OCI-LY3 (cell line): ENCODE data around the gene WDR46.

Source experiments
- H2AFZ ChIP-seq: fragments of 200-600, 300-600 bp; shearing (Covaris generic); 2 replicates; pipeline ENCODE4 v1.6.0; 2014; ENCODE audit warnings: antibody characterized with exemption, low read depth, low read length
- H3K27ac ChIP-seq: fragments of 200-600, 300-600 bp; sonication (generic); 2 replicates; pipeline ENCODE4 v1.5.1; 2014; ENCODE audit warnings: mild to moderate bottlenecking, low read length, moderate library complexity, mixed read lengths
- H3K27me3 ChIP-seq: fragments of 200-600, 300-600 bp; sonication (generic); 2 replicates; pipeline ENCODE4 v1.6.1; 2014; ENCODE audit warnings: low read depth, low read length, mixed read lengths
- H3K36me3 ChIP-seq: fragments of 200-600, 300-600 bp; sonication (generic); replicated peaks from 2 replicates; pipeline ENCODE3; 2014; ENCODE audit warnings: low read depth, low read length, mixed read lengths
- H3K4me1 ChIP-seq: fragments of 300-600, 200-600 bp; sonication (generic); 2 replicates; pipeline ENCODE4 v1.6.1; 2014; ENCODE audit warnings: low read length, mixed read lengths
- H3K4me2 ChIP-seq: fragments of 200-600, 300-600 bp; sonication (generic); 2 replicates; pipeline ENCODE4 v1.6.1; 2014; ENCODE audit warnings: low read length, mixed read lengths
- H3K4me3 ChIP-seq: fragments of 300-600, 200-600 bp; sonication (generic); 2 replicates; pipeline ENCODE4 v1.5.1; 2014; ENCODE audit warnings: antibody characterized with exemption, mild to moderate bottlenecking, low read length, moderate library complexity
- H3K79me2 ChIP-seq: fragments of 300-600, 200-600 bp; shearing (Covaris generic); 2 replicates; pipeline ENCODE4 v1.6.1; 2014; ENCODE audit warnings: mild to moderate bottlenecking, low read length, mixed read lengths
- H3K9ac ChIP-seq: fragments of 300-600, 200-600 bp; shearing (Covaris generic); 2 replicates; pipeline ENCODE4 v1.6.0; 2014; ENCODE audit warnings: mild to moderate bottlenecking, low read length, moderate library complexity
- H3K9me3 ChIP-seq: fragments of 200-600, 300-600 bp; shearing (Covaris generic); 2 replicates; pipeline ENCODE4 v1.6.1; 2014; ENCODE audit warnings: low read length, mixed read lengths; ENCODE audit not compliant: insufficient read depth
- H4K20me1 ChIP-seq: fragments of 200-600, 300-600 bp; sonication (generic); 2 replicates; pipeline ENCODE4 v1.6.1; 2016; ENCODE audit warnings: low read length, mixed read lengths; ENCODE audit not compliant: insufficient read depth
- CTCF ChIP-seq: fragments of 200-600, 300-600 bp; sonication (generic); IDR thresholded peaks from 2 replicates; pipeline ENCODE4 v1.5.1; 2014; ENCODE audit warnings: antibody characterized with exemption, low read length, low read depth
- EZH2phosphoT487 ChIP-seq: fragments of 200-600 bp; shearing (Covaris generic); IDR thresholded peaks from 2 replicates; pipeline ENCODE4 v1.6.1; 2018; ENCODE audit warnings: antibody characterized with exemption, mixed run types, low read depth

WDR46 gene

DNA sequence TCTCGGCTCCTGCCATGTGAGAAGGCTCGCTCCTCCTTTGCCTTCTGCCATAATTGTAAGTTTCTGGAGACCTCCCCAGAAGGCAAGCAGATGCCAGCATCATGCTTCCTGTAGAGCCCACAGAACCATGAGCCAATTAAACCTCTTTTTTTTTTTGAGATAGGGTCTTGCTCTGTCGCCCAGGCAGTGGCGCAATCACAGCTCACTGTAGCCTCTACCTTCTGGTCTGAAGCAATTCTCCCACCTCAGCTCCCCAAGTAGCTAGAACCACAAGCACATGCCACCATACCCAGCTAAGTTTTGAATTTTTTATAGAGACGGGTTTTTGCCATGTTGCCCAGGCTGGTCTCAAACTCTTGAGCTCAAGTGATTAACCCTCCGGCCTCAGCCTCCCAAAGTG is 52.2 kb downstream of the WDR46 start:
- Histone ChIP-seq H3K36me3 (no peaks in the 10 kb centered on the region), H3K27ac (no peak overlapping the region), H3K27me3 (no peaks in the 10 kb centered on the region; the same call in 1 of the 2 replicates)

GRCh38 chr6:33236328-33236727 is 52.7 kb downstream of the WDR46 start:
- no peaks in the 10 kb centered on the region for H3K36me3 ChIP-seq
- TF ChIP-seq EZH2phosphoT487 (no peak), CTCF (no peak)
- H4K20me1 ChIP-seq: no peaks in the 10 kb centered on the region
- no peak overlapping the region for H3K27ac ChIP-seq
- H3K79me2 ChIP-seq: no peaks in the 10 kb centered on the region
- no peaks in the 10 kb centered on the region for H3K9me3 ChIP-seq
- H3K9ac ChIP-seq: no peak overlapping the region
- H3K27me3 ChIP-seq: no peaks in the 10 kb centered on the region; the same call in 1 of the 2 replicates
- H3K4me1 ChIP-seq: peaks cover 3% of the 10 kb centered on the region
- no peak overlapping the region for H3K4me3 ChIP-seq
- H2AFZ ChIP-seq: no peak overlapping the region
- H3K4me2 ChIP-seq: no peak overlapping the region

More for the DNA sequence above, 52.2 kb downstream of the WDR46 start:
- no peaks in the 10 kb centered on the region for H3K9me3 ChIP-seq
- no peak overlapping the region for H3K9ac ChIP-seq
- TF ChIP-seq EZH2phosphoT487: no peak
- no peak for TF ChIP-seq CTCF
- H3K4me1 ChIP-seq: peaks cover 1% of the 10 kb centered on the region; the same call in 1 of the 2 replicates
- no peak overlapping the region for H2AFZ ChIP-seq
- H3K79me2 ChIP-seq: no peaks in the 10 kb centered on the region
- no peak overlapping the region for H3K4me2 ChIP-seq
- H4K20me1 ChIP-seq: no peaks in the 10 kb centered on the region
- H3K4me3 ChIP-seq: no peak overlapping the region

DNA sequence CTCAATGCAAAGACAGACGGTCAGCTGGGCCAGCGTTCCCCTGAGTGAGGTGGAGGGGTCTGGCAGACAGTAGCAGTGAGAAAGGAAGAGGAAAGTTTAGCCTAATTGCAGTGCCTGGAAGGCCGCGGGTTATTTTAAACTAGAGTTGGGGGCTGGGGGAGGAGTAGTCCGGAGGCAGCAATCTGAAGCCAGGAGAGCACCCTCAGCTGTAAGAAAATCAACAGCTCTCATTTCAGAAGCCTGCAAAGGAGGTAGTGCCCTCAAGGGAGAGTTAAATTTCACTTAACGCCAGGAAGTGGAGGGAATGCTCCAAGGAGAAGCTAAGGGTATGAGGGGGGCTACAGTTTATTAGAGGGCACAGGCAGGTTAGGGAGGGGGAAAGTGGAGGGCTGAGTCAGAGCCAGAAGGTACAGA is 53.8 kb downstream of the WDR46 start:
- Histone ChIP-seq H3K9ac (no peak overlapping the region), H3K27me3 (no peaks in the 10 kb centered on the region; the same call in 1 of the 2 replicates), H3K4me1 (peaks cover 10% of the 10 kb centered on the region)

More for the DNA sequence above, 53.8 kb downstream of the WDR46 start:
- H3K4me3 ChIP-seq: no peak overlapping the region
- H4K20me1 ChIP-seq: no peaks in the 10 kb centered on the region
- no peak overlapping the region for H2AFZ ChIP-seq
- no peaks in the 10 kb centered on the region for H3K9me3 ChIP-seq
- TF ChIP-seq EZH2phosphoT487: no peak
- TF ChIP-seq CTCF: no peak
- no peak overlapping the region for H3K27ac ChIP-seq
- H3K4me2 ChIP-seq: no peak overlapping the region
- no peaks in the 10 kb centered on the region for H3K36me3 ChIP-seq
- H3K79me2 ChIP-seq: no peaks in the 10 kb centered on the region
